GM19099 (cell line): ENCODE data around the gene FBXL2.

Source experiments
- POLR2A ChIP-seq: IDR thresholded peaks from 3 replicates; pipeline ENCODE4 v1.6.1; 2011; ENCODE audit warnings: low read depth; ENCODE audit not compliant: insufficient read length; ENCODE audit errors: extremely low read depth

FBXL2 gene

DNA sequence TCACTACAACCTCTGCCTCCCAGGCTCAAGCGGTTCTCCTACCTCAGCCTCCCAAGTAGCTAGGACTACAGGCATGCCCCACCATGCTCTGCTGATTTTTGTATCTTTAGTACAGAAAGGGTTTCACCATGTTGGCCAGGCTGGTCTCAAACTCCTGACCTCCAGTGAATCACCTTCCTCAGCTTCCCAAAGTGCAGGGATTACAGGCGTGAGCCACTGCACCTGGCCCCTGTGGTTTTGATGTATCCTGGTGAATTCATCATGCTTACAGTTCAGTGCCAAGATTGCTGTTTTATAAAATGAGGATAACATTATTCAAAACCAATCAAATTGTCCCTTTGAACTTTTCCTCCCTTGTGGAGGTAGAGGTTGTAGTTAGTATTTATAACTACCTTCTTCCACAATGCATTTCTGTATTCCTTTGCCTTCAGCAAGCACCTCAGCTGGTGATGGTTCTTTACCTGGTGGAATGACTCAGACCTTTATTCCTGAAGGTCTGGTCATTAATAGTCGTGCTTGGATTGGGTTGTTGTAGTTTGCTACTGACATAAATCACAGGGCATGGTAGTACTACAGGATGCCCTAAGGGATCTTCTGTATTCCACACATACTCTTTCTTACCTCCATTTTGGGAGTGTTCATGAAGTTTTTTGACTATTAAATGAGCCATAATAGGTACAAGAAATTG, 86.0 kb downstream of the FBXL2 start:
- no peak for TF ChIP-seq POLR2A

DNA sequence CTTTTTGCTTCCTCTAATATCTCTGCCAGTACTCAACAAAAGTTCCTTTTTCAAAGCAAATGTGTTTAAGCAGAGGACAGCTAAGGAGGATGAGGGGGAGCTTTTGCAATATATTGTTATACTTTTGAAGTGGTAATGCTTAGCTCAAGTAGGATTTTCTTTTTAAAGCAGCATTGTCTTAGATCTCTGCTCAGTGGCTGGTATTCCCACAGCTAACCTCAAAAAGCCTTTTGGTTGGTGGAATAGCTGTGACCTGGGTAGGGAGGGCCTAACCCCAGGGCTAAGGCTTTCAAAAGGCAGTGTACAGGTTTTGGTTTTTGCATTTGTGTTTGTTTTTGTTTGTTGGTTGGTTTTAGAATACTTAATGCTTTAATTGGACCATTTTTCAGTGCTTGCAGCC, 86.8 kb downstream of the FBXL2 start:
- no peak for TF ChIP-seq POLR2A

DNA sequence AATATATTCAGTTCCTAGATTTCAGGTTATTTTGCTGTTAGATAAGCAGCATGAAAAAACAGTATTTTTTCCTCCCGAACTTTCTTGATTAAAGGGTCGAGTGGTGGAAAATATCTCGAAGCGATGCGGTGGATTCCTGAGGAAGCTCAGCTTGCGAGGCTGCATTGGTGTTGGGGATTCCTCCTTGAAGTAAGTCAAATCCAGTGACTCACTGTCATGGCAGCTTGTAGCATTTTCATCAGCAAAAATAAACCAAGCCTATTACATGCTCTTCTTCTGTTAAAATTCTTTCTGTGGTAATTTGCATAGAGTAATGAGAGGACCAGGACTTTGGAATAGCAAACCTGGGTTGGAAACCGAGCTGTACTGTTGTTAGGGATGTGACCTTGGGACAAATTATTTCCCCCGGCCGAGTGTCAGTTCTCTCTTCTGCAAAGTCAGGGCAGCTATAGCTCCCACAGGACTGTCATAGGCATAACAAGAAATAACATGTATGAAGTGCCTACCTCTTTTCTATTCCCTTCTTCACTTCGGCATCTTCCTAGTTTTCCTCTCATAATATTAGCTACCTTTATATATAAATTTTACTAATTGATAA, 87.4 kb downstream of the FBXL2 start:
- no peak for TF ChIP-seq POLR2A

DNA sequence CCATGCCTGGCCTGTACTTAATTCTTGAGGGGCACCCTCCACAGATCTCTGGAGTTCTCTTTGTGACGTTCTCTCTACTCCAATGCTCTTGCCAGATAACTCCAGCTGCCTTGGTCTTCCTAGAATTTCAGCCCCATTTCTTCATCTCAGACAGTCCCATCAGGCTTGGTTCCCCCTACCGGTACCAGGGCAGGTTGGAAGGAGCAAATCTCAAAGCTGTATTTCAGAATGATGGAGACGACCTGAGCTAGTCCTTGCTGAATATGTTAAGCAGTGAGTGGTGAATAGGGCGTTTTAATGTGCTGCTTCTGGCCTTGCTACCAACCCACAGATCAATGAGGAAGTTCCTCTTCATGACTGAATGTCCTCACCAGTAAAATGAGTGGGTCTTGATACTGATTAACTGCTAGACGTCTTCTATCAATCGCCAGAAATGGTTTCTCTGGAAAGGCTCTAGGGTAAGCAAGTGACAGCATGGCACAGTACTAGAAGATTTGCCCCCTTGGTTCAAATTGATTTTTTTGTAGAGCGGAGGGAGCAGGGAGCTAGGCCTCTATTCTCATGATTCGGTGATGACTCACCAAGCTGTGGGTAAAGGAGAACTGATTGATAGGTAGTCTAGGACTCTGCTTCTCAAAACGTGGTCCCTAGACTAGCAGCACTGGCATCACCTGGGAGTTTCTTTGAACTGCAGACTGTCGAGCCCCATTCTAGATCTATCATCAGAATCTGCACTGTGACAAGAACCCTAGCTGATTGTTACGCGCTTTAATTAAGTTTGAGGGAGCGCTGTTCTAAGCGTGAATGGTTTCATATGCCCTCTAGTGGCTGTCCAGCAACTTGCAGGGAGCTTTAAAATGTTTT, 95.2 kb downstream of the FBXL2 start:
- TF ChIP-seq POLR2A: no peak

DNA sequence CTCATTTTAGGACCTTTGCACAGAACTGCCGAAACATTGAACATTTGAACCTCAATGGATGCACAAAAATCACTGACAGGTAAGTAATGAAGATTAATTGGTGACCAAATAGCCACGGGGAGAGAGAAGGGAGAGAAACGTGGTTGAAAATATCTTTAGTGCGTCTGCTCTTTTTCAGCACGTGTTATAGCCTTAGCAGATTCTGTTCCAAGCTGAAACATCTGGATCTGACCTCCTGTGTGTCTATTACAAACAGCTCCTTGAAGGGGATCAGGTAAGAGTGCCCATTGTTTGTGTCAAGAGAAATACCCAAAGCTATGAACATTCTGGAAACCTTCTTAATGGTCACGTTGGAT, 95.8 kb downstream of the FBXL2 start:
- TF ChIP-seq POLR2A: no peak

- TF ChIP-seq POLR2A: no peak
Observed at GRCh38 chr3:33377489-33377888, 100.2 kb downstream of the FBXL2 start.

DNA sequence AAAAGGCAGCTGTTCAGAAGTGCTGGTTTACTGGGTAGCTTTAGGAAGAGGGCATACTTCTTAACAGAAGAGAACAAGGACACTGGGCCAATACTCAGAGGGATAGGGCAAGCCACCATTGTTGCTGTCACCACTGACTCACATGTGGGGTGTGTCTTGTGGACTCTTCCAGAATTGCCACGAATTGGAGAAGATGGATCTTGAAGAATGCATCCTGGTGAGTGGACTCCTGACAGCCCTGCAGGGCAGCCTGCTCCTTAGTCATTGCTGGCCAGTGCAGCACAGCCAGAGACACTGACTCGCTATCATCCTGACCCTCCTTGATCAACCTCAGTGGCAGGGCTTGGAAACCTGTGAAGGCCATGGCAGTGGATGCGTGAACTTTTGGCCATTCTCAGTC, 100.7 kb downstream of the FBXL2 start:
- TF ChIP-seq POLR2A: no peak

DNA sequence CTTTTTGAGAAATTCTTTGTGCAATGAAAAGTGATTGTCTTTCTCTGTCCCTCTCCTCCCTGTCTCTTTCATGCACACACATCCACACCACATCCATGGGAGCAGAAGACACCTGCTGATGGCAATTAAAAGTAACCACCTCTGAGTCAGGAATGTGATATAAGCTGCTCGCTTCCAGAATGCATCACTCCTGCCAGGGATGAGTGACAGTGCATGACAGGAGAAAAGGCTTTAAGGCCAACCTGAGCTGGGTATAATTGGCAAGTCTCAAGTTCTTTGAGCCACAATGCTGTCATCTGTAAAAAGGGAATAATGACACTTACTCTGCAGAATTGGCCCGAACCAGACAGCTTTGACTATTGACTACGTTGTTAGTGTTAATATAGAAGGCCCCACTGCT, 103.4 kb downstream of the FBXL2 start:
- TF ChIP-seq POLR2A: no peak

DNA sequence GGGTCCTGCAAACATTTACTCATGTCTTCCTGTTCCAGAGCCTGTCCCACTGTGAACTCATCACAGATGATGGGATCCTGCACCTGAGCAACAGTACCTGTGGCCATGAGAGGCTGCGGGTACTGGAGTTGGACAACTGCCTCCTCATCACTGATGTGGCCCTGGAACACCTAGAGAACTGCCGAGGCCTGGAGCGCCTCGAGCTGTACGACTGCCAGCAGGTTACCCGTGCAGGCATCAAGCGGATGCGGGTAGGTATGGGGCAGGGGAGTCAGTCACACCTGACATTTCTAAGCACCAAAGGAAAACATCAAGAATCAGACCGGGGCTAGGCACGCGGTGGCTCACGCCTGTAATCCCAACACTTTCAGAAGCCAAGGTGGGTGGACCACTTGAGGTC, 106.7 kb downstream of the FBXL2 start:
- no peak for TF ChIP-seq POLR2A

GRCh38 chr3:33385423-33385822, 108.2 kb downstream of the FBXL2 start:
- no peak for TF ChIP-seq POLR2A

DNA sequence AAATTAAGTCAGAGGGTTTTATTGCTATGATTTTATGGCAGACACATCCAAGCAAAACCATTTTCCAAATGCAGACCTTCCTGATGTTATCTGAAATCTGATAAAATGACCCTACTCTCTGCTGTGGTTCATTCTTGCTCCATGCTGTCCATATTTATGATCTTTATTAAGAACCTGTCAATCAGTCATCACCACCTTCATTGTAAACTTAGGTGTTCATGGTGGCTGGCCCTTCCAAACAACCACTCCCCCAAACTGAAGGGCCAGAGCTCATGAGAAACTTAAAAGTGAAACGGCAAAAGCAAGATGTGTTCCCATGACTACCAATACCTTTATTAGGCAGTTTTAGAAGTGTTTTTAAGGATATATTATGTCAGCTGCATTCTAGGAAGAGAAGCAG, 109.4 kb downstream of the FBXL2 start:
- no peak for TF ChIP-seq POLR2A

GRCh38 chr3:33388374-33389100, 111.3 kb downstream of the FBXL2 start:
- TF ChIP-seq POLR2A: no peak

GRCh38 chr3:33389908-33390307, 112.7 kb downstream of the FBXL2 start:
- no peak for TF ChIP-seq POLR2A

DNA sequence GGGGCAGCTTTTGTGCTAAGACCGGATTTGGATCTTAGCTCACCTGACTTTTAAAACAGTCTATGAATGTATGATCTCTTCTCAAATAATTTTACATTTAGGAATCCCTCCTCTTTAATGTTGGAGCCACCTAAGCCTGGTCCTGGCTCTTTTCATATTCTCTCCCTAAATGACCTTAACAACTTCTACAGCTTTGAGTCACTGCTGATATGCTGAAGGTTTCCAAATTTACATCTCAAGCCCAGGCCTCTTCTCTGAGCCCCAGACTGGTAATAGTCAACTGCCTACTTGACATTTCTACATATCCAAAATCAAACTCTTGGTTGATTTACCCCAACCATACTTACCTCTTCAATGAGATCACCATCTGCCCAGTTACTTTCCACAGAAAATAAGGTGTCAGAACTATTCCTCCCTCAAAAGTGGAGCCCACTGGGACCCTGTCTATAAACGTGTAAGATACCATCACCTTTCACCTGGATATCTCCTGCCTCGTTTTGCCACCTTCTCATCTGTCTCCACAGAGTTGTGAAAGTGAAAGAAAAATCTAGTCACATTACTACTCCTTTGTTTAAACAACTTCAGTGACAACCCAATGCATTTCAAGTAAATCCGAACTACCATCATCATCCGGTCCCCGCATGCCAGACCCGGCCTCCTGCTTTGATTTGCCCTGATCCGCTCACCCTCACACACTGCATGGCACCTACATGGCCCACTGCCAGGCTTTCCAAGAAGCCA, 114.2 kb downstream of the FBXL2 start:
- no peak for TF ChIP-seq POLR2A

DNA sequence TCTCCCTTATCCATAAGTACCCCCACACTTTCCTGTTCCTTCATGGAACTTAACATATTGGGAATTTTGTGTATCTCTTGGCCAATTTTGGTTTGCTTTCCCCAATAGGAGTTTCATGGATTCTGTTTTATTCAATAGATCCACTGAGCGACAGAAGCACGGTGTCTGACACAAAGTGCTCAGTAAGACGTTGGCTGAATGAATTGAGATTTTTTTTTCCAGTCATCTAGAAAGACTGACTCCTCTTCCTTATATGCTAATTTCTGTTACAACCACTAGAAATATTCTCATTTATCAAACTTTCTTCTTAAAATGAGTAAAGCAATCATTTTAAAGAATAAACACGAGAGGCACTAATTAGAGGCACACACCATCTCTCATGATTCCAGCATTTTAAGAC, 114.9 kb downstream of the FBXL2 start:
- no peak for TF ChIP-seq POLR2A

DNA sequence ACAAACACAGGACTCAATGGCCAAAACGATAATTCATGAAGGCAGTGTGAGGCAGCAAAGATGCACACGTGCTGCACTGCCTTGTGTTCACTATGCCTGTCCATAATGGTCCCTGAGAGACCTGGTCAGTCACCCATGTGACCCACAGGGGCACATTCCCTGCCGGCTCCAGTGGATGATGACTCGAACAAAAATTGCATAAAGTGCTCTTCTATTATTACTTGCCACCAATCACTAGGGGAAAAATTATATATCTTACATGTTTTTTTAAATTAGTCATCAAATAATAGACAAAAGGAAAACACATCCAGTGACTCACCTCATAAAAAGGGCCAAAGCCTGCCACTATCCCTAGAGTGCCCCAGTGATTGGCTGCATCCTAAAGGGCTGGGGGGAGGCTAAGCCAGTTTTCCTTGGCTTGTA, 115.5 kb downstream of the FBXL2 start:
- no peak for TF ChIP-seq POLR2A
